Stimulated activated CD4-positive, alpha-beta T cell treated with anti-CD3 and anti-CD28 coated beads, TNF-alpha, amount 100 ng/mL, for 4 hours (primary cell): ENCODE data around the gene CLIC5.

Experiments used
- DNase-seq, 3 experiments: peaks; one replicate each; pipeline ENCODE4 v3.0.0-alpha.2; 2020; ENCODE audit warnings: low read depth in 3 of 3

The CLIC5 gene

GRCh38 chr6:46015119-46015968, at the start of gene CLIC5:
Gene CLIC5 (minus strand): TSS chr6:46015860. CDS start chr6:46015542, 318 bp downstream.
- no peak for DNase-seq

DNA sequence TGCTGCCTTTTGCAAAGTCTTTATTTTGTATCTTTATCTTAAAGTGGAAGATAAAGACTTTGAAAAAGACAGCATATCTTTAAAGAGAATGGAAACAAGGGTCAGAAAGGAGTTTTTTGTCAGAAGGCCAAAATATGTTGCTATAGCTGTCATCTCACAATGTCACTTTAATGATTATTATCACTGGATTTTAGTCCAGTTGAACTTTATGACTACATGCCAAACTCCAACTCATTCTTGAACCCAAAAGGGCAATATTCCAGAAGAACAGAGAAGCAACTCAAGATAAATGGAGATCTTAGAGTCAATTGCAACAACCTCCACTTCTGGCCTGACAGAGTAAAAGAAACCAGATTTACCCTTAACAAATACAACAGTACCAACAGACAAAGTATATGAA, 47.3 kb upstream of the CLIC5 start:
- no peak for DNase-seq

GRCh38 chr6:46062312-46062711, 46.7 kb upstream of the CLIC5 start:
- no peak for DNase-seq

- no peak for DNase-seq
Measured at GRCh38 chr6:46061497-46061896, 45.8 kb upstream of the CLIC5 start.

- no peak for DNase-seq
Measured at GRCh38 chr6:46059608-46060007, 43.9 kb upstream of the CLIC5 start.

GRCh38 chr6:46058951-46059350, 43.3 kb upstream of the CLIC5 start:
- no peak for DNase-seq

- no peak for DNase-seq
Measured at GRCh38 chr6:46057792-46058191, 42.1 kb upstream of the CLIC5 start.

DNA sequence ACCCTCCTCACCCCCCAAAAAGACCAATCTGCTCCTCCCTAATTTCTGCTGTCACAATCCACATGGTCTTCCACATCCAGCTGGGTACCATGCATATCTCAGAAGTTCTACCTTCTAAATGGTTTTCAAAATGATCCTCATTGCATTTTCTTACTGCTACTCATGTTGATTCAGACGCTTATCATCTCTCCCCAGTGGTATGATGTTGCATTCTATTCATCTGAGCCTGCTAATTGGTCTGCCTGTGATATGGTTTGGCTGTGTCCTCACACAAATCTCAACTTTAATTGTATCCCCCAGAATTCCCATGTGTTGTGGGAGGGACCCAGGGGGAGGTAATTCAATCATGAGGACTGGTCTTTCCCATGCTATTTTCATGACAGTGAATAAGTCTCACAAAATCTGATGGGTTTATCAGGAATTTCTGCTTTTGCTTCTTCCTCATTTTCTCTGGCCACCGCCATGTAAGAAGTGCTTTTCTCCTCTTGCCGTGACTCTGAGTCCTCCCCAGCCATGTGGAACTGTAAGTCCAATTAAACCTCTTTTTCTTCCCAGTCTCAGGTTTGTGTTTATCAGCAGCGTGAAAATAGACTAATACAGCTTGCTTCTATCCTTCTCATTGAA, 41.4 kb upstream of the CLIC5 start:
- no peak for DNase-seq

DNA sequence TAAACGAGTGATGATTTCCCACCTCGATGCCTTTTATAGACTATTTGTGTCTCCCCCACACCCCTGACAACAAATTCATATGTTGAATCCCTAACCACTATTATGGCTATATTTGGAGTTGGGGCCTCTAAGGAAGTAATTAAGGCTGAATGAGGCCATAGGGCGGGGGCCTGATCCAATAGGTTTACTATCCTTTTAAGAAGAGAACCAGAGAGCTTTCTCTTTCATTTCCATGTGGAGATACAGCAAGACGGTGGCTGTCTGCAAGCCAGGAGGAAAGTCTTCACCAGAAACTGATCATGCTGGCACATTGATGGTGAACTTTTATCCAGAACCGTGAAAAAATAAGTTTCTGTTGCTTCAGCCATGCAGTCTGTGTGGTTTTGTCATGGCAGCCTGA, 38.9 kb upstream of the CLIC5 start:
- no peak for DNase-seq

GRCh38 chr6:46053039-46053933, 37.6 kb upstream of the CLIC5 start:
- no peak for DNase-seq

DNA sequence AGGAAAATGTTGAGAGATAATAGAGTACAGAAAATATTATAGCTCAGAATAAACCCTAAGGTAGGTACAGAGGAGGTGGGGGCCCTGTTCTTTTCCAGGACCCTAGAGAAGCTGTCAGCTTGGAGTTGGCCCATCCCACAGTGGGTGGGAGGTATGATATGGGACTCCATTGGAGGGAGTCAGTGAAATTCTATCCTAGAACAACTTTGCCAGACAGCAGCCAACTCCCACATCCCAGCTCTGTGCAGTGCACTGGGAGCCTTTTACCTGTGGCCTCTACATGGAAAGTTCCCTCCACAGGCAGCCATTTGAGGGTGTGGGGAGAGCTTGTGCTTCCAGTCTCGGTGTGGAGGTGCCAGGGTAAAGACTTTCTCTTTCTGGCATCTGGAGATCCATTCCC, 36.8 kb upstream of the CLIC5 start:
- no peak for DNase-seq

GRCh38 chr6:46051962-46052361, 36.3 kb upstream of the CLIC5 start:
- DNase-seq, result no peak

DNA sequence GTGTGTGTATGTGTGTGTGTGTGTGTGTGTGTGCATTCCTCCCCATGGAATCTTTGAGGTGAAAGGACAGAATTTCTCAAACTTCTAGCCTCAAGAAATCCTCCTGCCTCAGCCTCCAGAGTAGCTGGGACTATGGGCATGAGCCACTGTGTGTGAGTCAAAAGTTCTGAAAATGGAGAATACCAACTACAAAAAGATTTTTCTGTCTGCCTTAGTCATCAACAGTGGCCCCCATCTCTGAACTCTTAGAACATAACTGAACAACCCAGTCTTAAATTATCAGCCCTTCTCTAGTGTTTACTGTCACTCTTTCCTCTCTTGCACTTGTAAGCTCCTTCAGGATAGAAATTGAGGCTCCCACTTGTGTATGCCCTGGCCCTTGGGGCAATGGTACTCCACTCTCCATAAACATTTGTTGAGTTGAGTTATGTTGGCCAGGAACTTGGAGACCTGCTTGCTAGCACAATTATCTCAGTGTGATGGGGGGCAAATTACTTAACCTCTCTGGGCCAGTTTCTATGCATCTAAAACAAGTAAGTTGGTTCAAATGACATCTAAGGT, 35.3 kb upstream of the CLIC5 start:
- no peak for DNase-seq

- no peak for DNase-seq
Measured at GRCh38 chr6:46048646-46049297, 33.1 kb upstream of the CLIC5 start.

GRCh38 chr6:46046558-46047174, 31.0 kb upstream of the CLIC5 start:
- no peak for DNase-seq

GRCh38 chr6:46044881-46045617, 29.4 kb upstream of the CLIC5 start:
- DNase-seq, result no peak

- DNase-seq, result no peak
Measured at GRCh38 chr6:46042355-46042999, 26.8 kb upstream of the CLIC5 start.

- DNase-seq, result no peak
Measured at GRCh38 chr6:46040288-46040687, 24.6 kb upstream of the CLIC5 start.

GRCh38 chr6:46039646-46040045, 24.0 kb upstream of the CLIC5 start:
- no peak for DNase-seq

DNA sequence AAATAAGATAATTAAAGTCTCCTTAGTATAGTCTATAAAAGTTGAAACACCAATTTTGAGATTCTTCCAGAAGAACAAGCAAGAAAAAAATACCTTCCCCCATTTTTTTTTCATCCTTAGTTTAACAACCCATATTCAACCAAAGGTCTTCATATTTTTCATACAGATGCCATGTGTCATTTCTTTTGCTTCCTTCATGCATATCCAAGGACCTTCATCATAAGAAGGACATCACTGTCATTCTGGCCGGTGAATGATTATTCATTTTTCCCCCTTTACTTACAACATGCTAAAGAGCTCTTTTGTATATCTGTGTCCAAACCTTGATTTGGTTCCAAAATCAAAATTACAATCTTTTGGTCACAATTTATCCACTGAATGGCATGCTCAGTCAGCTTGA, 21.3 kb upstream of the CLIC5 start:
- DNase-seq, result no peak
